HG03558 (cell line): ENCODE data around the gene VEPH1.

Experiments
- ATAC-seq: cut with Tn5 transposase; IDR thresholded peaks from one replicate; pipeline ENCODE4 v1.9.1; 2021; ENCODE audit warnings: moderate number of reproducible peaks; ENCODE audit not compliant: unreplicated experiment; ENCODE audit errors: extremely low read depth

VEPH1 gene

DNA sequence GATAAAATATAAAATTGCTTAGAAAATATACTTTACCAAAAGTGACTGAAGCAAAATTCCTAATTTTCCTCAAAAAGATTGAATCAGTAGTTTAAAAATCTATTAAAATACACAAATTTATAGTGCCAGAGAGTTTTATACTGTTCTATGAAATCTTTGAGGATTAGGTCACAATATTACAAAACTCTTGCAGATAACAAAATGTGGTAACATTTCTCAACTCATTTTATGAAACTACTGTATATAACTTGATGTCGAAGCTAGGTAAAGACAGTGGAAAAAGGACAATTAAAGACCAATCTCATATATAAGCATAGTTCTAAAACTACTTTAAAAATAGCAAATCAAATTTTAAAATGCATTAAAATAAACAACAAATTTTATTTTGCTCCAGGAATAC, 15.9 kb downstream of the VEPH1 start:
- ATAC-seq: no peak

DNA sequence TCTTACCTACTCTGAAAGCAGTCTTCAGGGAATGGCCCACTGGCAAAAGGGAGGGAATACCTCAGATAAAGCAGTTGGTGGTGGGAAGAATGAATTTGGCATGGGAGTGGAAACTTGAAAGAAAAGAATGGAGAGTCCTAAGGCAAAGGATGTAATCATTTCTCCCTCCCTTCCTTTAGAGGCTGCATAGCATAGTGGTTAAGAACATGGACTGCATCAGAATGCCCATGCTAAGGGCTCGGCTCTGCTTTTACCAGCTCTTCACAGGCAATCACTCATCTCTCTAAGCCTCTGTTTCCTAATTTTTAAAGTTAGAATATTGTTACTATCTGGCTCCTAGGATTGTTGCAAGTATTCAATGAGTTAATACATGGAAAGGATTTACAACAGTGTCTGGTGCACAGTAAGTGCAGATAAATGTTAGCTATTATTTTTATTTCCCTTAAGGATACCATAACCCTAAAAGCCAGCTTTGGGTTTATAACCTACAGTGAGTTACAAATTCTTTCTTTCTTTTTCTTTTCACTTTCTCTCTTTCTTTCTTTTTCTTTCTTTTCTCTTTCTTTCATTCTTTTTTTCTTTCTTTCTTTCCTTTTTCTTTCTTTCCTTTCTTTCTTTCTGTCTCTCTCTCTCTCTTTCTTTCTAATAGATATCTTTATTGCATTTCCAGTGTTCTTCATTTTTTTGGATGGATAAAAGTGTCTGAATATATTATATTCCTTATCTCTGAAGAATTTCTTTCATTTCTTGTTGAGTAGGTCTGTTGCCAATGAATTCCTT, 23.6 kb downstream of the VEPH1 start:
- ATAC-seq: no peak

DNA sequence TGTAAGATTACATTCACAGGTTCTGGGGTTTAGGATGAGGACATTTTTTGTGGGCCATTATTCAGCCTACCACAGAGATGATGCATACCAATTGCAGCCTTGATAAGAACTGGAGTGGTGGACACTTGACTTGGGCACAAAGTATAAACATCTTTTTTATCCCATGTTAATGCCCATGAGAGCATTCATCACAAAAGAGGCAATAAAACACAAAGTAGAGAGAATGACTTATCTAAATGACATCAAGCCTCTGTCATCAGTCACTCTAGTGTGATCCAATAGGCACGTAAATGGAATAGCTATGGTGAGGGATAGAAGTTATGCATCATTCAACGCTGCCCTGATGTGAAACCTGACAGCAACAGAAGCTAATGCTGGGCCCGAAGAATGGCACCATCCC, 25.8 kb downstream of the VEPH1 start:
- ATAC-seq: no peak

DNA sequence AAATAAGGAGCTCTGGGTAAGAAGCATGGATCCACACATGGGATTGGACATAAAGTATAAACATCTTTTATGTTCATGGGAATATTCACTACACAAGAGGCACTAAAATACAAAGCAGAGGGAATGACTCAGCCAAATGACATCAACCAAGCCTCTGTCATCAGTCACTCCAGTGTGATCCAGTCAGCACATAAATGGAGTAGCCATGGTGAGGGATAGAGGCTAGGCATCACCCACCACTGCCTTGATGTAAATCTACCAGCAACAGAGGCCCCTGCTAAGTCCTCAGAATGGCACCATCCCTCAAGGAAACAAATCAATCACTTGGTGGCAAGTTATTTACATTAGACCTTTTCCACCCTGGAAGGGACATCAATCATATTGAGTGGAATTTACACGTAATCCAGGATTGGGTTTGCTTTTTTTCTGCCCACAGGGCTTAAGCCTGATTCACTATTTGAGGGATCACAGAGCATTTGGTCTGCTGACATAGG, 27.2 kb downstream of the VEPH1 start:
- ATAC-seq: no peak

DNA sequence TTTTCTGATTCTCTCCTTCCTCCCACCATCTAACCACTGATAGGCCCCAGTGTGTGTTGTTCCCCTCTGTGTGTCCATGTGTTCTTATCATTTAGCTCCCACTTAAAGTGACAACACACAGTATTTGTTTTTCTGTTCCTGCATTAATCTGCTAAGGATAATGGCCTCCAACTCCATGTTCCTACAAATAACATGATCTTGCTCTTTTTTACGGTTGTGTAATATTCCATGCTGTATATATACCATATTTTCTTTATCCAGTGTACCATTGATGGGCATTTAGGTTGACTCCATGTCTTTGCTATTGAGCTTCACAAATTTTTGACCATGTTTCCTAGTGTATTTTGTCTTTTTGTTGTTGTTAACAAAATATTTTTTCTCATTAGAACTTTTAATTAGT, 30.6 kb downstream of the VEPH1 start:
- no peak for ATAC-seq

DNA sequence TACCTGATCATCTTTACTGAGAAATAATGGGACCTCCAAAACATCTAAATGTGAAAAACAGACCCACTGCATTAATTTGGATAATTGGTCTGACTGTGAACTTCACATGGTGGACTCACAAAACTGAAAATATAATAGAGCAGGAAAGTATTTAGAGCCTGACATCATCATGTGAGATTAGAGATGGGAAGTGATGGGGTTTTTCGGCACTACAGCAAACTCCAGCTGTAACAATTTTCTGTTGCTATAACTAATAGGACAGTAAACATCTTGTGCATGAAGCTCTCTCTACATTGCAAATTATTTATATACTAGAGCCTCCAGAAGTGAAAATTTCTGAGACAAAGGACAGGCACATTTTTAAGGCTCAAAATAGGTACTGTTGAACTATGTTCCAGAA, 32.2 kb downstream of the VEPH1 start:
- no peak for ATAC-seq

DNA sequence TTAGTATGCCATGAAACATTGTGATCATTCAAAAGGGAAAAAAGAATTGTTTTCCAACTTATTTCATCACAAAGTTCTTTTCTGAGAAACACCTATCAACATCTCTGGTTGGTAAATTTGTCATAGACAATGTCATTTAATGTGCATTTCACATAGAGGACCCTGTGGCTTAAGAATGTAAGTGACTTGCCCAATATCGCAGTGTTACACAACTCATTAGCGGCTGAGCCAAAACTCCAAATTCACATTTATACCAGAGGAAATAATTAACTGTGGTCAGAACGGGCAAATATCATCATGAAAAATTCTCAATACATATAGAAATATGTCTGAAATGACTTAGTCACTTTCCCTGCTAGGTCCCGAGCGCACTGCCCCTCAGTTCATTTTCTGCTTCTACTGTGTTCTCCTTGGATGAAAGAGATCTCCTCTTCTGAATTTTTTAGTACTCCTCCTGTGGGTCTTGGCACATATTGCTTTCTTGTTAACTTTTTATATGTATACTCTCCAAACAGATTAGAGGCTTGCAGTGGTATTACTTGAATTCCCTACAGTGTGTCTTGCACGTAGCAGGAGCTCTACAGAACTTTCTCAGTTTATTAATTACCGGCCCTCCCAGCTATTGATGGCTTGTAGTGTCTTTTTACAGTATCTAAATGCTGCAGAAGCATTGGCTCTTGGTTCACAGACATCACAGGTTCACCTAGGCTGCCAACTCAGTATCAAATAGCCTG, 33.5 kb downstream of the VEPH1 start:
- ATAC-seq: no peak

DNA sequence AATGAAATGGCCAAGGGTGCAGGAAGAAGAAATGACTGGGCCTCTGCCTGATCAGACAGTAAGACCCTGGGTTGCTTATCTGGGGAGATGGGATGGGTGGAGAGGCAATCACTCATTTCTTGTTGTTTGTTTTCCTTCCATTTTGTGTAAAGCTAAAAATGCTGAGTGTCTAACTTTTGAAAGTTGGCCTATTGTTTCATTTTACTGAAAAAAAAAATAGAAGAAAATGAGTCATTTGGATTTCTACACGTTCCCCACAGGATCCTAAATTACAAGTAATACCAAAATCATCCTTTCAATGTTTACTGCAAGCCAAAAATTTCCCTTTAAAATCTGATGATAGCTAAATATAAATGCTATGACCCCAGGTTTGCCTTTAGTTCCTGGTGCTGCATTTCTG, 36.0 kb downstream of the VEPH1 start:
- no peak for ATAC-seq

DNA sequence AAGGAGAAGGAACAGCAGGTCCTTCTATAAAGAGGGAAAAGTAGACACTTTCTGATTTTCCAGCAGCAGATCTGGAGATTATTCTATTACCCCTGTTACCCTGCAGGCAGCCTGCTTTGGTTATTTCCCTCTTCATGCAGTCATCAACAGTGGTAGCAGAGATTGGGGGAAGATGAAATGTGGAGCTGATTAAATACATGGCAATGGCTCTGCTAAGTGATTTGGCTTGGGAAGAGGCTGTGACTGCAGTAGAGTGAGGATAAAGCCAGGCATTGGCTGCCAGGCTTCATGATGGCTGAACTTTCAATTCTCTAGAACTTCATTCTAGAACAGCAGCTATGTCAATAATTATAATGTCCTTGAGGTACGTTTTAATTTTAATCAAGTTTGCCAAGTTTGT, 37.5 kb downstream of the VEPH1 start:
- no peak for ATAC-seq

DNA sequence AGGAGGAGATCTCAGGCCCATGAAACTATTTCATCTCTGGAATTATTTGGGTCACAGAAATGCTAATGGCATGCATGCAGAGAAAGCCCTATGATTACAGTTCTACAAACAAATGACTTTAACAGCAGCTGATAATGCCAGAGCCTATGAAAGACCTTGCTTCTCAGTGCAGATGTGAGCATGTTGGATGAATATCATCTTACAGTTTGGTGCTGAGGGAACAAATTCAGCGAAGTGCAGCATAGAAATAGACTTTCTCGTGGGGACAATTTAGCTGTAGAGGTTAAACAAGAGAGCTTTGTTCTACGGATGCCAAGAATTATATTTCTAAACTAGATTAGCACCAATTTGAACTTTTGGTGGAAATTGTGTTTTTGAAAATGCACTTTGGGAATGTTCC, 38.9 kb downstream of the VEPH1 start:
- ATAC-seq: no peak

DNA sequence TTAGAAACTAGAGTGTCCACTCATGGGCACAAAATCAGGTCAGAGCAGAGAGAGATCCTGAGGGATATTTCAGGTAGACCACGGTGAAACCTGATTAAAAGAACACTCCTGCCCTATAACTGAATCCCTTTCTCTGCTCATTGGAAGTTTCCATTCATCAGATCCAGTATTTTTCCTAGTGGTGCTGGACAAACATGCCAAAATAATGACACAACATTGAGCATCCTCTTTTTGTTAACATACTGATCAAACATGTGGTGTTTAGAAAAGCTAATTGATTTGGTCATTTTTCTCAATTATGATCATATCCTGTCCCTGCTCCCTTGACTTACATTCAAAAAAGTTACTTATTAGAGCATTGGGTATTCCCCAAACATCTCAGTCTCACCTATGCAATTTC, 39.4 kb downstream of the VEPH1 start:
- ATAC-seq: no peak

DNA sequence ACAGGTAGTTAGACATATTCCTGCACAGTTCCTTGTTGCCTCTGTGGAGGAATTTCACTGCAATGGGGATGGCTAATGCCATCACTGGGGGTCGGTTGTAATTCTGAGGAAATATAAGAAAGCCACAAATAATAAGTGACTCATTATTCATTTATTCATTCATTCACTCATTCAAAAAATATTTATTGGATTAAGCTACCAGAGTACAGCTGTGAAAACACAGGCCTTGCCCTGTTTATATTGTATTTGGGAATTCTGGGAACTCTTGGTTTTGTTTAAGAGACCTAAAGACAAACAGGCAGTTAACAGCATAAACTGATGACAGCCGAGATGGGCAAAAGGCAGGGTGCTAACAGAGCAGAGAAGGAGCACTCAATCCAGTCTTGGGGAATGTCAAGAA, 43.0 kb downstream of the VEPH1 start:
- no peak for ATAC-seq

DNA sequence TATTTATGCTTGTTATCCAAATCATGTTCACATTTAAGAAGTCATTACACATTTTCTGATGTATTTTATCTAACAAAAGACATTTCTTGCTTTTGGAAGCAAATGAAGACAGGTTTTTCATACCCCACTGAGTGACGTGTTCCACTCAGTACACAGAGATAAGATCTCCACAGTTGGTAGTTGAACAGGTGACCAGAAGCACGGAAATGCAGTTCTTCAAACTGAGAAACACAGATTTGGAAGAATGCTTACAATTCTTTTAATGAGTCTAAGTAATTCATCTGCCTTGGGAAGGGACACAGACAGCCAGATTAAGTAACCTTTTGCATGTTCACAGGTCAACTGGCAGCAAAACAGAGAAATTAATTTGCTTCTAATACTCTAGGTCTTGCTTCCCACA, 43.5 kb downstream of the VEPH1 start:
- ATAC-seq: no peak

DNA sequence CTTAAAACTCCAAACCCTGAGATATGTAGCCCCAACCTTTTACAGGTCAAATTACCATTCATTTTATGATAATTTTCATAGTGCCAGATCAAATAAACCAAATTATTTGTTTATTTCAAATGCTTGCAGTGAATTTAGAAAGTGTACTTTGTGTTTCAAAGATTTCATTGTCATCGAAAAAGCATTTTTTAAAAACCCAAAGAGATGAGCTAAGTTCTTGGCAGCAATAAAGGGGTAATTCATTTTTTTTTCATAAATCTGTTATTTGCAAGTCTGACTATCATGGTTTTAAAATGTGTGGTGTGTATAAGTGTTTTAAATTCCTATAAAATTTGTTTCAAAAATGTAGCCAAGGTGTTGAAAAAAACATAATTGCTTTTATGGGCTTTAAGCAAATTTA, 49.4 kb downstream of the VEPH1 start:
- no peak for ATAC-seq

DNA sequence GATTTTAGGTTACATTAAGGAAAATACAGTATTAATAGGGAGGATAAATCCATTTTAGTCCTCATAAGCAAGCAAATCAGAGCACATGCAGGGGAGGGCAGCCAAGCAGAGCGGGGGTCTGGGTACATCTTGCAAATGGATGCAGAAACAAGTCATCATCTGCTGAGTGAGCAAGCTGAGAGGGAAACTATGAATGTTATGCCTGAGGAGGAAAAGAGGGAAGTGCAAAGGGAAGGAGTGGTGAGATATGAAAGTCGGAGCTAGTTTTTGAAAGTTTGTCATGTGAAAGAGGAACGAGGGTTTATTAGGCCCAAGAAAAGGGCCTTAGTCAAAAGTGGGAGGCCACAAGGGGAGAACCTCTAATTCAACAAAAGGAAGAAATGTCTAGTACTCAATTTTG, 51.1 kb downstream of the VEPH1 start:
- no peak for ATAC-seq

DNA sequence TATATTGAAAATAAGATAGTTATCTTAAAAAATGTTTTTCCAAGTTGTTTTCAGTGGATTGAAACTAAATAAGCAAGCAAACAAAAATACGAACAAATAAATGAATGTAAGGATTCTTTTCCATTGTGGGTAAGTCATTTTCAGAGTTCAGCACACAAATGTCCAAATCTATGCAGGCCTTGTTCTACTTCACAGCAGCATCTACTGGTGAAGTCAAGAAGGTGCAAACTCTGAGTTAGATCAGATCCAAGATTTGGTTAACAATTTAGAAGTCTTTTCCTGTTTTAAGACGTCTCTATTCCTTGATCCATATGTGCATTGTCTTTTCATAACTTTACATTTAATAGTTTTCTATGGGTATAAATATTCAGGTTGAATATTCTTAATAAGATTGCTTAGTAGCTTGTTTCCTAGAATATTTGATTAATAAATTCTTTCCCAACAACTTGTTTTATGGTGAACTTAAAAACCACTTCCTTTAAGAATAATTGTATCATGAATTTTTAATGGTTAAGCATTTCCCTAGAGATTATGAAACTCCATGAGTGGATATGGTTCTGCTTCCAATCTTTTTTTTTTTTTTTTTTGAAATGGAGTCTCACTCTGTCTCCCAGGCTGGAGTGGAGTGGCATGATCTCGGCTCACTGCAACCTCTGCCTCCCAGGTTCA, 56.1 kb downstream of the VEPH1 start:
- no peak for ATAC-seq

DNA sequence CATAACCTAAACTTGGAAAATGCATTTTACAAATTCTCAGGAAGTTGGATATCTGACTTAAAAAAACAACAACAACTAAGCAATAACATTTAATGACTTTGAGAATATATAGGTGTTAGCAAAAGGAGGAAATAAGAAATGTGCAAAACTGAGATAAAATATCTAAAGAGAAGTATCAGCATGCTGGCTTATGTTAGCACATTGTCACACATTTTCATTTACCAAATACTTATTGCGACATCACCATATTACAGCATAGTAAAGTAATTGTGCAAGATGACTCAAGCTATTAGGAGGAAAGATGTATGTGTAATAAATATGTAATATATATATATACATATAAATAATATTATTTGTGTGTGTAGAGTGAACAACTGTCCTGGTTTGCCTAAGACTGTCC, 57.4 kb downstream of the VEPH1 start:
- ATAC-seq: no peak

DNA sequence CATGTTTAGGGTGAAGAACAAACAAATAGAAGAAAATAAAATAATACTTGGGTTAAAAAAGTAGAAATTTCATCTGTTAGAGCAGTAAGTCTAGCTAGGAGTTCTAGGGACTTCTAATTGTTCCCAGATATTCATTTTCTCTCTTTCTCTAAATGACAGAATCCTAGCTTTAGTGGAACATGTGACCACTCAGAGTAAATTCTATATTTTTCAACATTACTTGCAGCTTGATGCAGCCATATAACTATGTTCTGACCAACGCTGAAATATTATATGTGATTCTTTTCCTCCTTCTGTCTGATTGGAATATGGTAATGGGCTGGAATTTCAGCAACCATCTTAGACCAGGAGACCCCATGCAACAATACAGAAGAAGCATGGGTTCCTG, 58.4 kb downstream of the VEPH1 start:
- ATAC-seq: no peak

DNA sequence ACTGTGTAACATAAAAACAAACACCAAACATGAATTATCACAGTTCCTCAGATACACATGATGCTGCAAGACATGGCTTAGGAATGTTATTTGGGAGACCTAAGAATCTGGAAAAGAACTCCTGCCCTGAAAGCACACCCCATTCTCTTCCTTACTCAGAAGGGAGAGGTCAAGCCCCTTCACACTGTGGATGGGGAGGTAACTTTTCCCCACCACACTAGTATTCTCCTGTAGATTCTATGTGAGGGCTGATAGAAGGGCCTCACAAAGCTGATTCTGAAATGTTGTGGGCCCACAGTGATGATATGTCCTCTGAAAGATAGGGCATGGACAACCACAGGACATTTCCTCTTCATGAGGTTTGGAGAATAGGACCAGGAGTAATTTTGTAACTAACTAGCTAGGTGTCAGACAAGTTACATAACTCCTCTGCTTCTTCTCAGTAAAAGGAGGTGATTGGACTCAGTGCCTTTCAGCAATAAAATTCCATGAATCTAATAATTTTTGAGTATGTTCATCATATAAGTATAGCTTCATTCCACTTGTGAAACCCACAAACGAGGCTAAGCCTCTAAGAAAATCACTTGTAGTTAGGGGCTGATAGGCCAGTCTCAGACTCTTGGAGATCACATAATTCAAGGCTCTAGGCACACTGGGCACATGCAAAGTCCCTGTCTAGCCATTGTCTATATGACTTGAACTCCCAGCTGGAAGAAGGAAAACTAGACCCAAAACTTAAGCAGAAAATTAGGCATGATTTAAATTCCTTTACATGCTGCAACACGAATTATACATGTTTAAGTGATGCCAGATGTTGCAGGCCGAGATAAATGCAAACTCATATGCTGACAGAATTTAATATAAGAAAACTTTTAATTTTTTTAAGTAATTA, 59.1 kb downstream of the VEPH1 start:
- ATAC-seq: no peak

DNA sequence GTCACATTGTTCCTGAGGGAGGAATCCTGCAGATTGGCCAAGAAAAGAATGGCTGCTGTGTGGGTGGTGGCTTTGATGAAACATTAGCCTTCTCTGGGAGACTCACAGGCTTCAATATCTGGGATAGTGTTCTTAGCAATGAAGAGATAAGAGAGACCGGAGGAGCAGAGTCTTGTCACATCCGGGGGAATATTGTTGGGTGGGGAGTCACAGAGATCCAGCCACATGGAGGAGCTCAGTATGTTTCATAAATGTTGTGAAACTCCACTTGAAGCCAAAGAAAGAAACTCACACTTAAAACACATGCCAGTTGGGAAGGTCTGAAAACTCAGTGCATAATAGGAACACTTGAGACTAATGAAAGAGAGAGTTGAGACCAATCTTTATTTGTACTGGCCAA, 60.5 kb downstream of the VEPH1 start:
- no peak for ATAC-seq
